Measurements from ENCODE around the gene OPRM1. TPM values are rescaled to one million over a fixed set of nuclear protein-coding genes. Genes with fewer than 3 reads are reported as not detected.

The OPRM1 gene
- total RNA-seq, 4 donors from 2014 or later, result 0.27 to 0.87 (median 0.40) TPM; not detected in 1

DNA sequence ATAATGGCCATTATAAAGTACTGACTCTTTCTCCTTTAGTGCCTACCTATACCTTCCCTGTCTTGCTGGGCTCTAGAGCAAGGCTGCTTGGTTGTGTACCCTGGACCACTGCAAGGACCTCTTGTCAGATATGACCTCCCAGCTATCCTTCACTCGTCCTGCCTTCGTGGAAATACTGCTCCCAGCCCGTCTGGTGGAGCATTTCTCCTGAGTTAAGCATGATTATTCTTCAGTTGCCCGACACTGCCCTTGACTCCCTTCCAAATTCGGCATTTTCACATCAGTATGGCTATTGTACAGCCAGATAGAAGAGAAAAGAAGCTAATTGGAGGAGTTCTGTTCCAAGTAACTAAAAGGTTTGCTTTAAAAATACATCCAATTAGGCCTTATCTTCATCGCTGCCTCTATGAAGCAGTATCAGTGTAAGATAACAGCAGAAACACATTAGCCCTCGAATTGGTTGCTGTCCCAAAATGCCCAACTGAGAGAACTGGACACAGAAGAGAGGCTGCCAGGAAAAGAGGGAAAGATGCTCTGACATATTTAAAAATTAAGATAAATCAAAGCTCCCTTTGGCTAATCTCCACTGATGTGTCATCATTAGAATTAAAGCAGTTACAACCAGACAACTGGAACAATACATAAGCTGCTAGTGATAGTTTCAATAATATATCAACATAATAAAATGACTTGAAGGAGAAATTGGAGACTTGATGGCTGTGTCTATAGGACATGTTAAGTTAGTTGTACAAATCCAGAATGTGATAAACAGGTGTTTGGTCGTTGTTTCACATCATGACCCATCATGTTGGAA, 54.4 kb downstream of the OPRM1 start:
- H3K27me3 ChIP-seq, result no peaks in the 10 kb centered on the region
- H3K27ac ChIP-seq, result no peak overlapping the region
- ATAC-seq, result no peak
- H3K4me1 ChIP-seq, result no peaks in the 10 kb centered on the region
- TF ChIP-seq POLR2AphosphoS5 (IDR thresholded peaks at IDR 0.05), result no peak
- no peak for TF ChIP-seq EP300 (IDR thresholded peaks at IDR 0.05)
- 46 to 64% methylated on average over 6 to 8 of the region's 8 CpGs for WGBS, 2 donors (ENCODE audit: low coverage in 1 of 2)
- H3K36me3 ChIP-seq, result no peaks in the 10 kb centered on the region
- no peak overlapping the region for H3K4me3 ChIP-seq
- no peaks in the 10 kb centered on the region for H3K9me3 ChIP-seq

DNA sequence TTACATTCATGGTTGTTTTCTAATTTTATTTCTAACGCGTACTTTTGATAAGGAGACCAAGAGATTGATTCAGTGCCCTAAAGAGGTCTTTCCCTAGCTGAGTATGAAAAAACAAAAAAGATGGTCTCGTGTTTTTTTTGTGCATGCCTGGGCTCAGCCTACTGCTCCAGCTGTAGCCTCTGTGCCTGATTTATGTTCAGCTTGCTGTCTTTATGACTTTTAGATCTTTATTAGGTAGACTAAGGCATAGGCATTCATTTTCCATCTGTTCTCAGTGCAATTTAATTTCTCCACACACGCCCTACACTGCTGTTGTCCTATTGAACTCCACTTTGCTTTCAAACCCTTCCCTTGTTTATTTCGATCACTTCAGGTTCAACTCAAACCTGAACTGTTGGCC, 56.5 kb downstream of the OPRM1 start:
- TF ChIP-seq POLR2A (IDR thresholded peaks at IDR 0.05) (no peak), EP300 (IDR thresholded peaks at IDR 0.05) (no peak), POLR2AphosphoS5 (IDR thresholded peaks at IDR 0.05) (no peak)
- TF ChIP-seq, protein P1, sequence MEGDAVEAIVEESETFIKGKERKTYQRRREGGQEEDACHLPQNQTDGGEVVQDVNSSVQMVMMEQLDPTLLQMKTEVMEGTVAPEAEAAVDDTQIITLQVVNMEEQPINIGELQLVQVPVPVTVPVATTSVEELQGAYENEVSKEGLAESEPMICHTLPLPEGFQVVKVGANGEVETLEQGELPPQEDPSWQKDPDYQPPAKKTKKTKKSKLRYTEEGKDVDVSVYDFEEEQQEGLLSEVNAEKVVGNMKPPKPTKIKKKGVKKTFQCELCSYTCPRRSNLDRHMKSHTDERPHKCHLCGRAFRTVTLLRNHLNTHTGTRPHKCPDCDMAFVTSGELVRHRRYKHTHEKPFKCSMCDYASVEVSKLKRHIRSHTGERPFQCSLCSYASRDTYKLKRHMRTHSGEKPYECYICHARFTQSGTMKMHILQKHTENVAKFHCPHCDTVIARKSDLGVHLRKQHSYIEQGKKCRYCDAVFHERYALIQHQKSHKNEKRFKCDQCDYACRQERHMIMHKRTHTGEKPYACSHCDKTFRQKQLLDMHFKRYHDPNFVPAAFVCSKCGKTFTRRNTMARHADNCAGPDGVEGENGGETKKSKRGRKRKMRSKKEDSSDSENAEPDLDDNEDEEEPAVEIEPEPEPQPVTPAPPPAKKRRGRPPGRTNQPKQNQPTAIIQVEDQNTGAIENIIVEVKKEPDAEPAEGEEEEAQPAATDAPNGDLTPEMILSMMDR (IDR thresholded peaks at IDR 0.05), result no peak
- H3K27me3 ChIP-seq, result no peaks in the 10 kb centered on the region
- no peak for ATAC-seq
- H3K4me3 ChIP-seq, result no peak overlapping the region
- no peaks in the 10 kb centered on the region for H3K9me3 ChIP-seq
- WGBS, 2 donors (ENCODE audit: low coverage in 1 of 2), result 87 to 89% methylated on average over 4 to 5 of the region's 5 CpGs
- no peaks in the 10 kb centered on the region for H3K36me3 ChIP-seq
- no peaks in the 10 kb centered on the region for H3K4me1 ChIP-seq
- H3K27ac ChIP-seq, result no peak overlapping the region

DNA sequence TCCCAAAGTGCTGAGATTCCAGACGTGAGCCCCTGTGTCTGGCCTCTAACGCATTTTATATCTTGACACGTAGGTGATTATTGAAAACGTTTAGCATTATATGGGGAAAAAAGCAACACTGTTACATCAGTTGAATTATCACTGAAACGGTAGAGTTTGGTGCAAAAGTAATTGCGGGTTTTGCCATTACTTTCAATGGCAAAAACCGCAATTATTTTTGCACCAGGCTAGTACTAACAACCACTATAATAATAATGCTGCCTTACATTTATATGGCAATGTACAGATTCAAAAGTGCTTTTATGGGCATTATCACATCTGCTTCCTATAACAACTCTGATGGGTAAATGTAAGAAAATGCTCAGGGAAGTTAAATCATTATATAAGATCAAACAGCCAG, 57.3 kb downstream of the OPRM1 start:
- Histone ChIP-seq H3K4me3 (no peak overlapping the region), H3K9me3 (no peaks in the 10 kb centered on the region), H3K27me3 (no peaks in the 10 kb centered on the region), H3K4me1 (no peaks in the 10 kb centered on the region), H3K36me3 (no peaks in the 10 kb centered on the region), H3K27ac (no peak overlapping the region)
- no peak for ATAC-seq
- 76 to 85% methylated on average over 7 of the region's 7 CpGs for WGBS, 2 donors (ENCODE audit: low coverage in 1 of 2)
- TF ChIP-seq, protein P1 (IDR thresholded peaks at IDR 0.05), result no peak
- TF ChIP-seq POLR2AphosphoS5 (IDR thresholded peaks at IDR 0.05) (no peak), EP300 (IDR thresholded peaks at IDR 0.05) (no peak), POLR2A (IDR thresholded peaks at IDR 0.05) (no peak)

DNA sequence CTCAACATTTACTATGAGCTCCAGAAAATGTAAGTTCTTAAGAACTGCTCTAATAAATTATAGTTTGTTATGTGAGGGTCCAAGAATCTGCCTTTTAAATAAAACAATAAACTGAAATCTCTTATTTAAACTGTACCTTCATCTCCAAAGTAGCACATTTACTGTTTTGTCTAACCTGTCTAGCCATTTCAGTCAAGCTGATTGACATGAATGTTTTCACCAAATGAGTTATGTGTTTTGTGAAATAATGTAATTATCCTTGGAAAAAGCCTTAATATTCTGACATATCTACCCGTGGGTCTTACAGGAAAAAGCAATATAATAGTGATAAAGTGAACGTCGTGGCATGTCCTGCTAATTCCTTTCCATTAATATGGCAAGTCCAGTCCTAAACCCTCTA, 57.8 kb downstream of the OPRM1 start:
- no peaks in the 10 kb centered on the region for H3K27me3 ChIP-seq
- H3K36me3 ChIP-seq, result no peaks in the 10 kb centered on the region
- no peaks in the 10 kb centered on the region for H3K9me3 ChIP-seq
- 63% methylated on average over 2 to 3 of the region's 3 CpGs for WGBS, 2 donors (ENCODE audit: low coverage in 1 of 2)
- no peak overlapping the region for H3K4me3 ChIP-seq
- TF ChIP-seq POLR2AphosphoS5 (IDR thresholded peaks at IDR 0.05), result no peak
- TF ChIP-seq, protein P1 (IDR thresholded peaks at IDR 0.05), result no peak
- no peak for TF ChIP-seq POLR2A (IDR thresholded peaks at IDR 0.05)
- no peak for TF ChIP-seq EP300 (IDR thresholded peaks at IDR 0.05)
- H3K4me1 ChIP-seq, result no peaks in the 10 kb centered on the region
- H3K27ac ChIP-seq, result no peak overlapping the region
- ATAC-seq, result no peak

DNA sequence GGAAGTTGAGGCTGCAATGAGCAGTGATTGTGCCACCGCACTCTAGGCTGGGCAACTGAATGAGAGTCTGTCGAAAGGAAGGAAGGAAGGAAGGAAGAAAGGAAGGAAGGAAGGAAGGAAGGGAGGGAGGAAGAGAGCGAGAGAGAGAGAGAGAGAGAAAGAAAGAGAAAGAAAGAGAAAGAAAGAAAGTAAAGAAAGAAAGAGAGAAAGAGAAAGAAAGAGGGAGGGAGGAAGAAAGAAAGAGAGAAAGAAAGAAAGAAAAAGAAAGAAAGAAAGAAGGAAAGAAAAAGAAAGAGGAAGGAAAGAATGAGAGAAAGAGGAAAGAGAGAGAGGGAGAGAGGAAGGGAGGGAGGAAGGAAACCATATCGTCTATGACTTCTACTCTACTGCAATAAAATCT, 60.2 kb downstream of the OPRM1 start:
- 73 to 91% methylated on average over 2 to 3 of the region's 4 CpGs for WGBS, 2 donors (ENCODE audit: low coverage in 1 of 2)
- Histone ChIP-seq H3K27me3 (no peaks in the 10 kb centered on the region), H3K9me3 (no peaks in the 10 kb centered on the region), H3K4me3 (no peak overlapping the region), H3K4me1 (no peaks in the 10 kb centered on the region), H3K36me3 (no peaks in the 10 kb centered on the region), H3K27ac (no peak overlapping the region)
- no peak for ATAC-seq
- TF ChIP-seq EP300 (IDR thresholded peaks at IDR 0.05) (no peak), POLR2A (IDR thresholded peaks at IDR 0.05) (no peak), POLR2AphosphoS5 (IDR thresholded peaks at IDR 0.05) (no peak)
- TF ChIP-seq, protein P1 (IDR thresholded peaks at IDR 0.05), result no peak

All from gastroesophageal sphincter (tissue), 4 donors.